Measurements from ENCODE around the gene FGFR1OP2.
"Not testable (repeated sequence)": the region's sequence is repeated elsewhere in the genome, so short reads cannot be mapped to it uniquely, and the experiment has no call there.

Gene FGFR1OP2

DNA sequence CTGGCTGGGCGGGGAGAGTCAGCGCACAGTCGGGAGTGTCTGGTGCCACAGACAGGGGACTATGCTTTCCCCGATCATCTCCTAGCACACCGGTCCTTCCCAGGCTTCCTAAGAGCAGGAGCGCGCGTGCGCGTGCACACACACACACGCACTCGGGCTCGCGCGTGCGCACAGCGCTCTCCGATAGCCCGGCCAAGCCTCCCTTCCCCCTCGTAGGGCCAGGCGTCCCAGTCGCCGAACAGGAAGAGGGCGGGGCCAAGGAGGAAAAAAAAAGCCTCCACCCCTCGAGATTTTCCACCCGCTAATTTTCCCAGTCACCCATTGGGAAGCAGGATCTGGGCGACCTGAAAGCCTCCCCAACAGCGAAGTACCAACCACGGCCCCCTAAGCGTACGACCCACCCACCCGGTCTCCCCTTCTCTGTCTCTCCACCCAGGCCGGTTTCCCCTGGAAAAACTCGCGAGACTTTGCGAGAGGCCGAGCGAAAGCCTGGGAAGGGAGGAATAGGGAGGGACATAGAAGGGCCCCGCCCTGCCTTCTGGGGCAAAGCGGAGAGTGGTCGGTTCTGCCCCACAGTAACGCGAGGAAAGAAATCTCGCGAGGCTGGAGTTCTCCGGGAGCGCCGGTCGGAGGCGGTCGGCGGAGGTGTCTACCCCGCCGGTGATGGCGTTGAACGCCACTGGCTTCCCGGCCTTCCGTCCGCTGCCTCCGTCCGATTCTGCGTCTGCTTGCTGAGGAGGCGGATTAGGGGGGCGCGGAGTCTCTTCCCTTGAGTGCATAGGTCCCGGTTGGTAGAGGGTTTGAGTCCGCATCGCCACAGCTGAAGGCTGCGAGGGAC lies at the start of gene FGFR1OP2, which contains the start of gene INTS13:
TSS of gene FGFR1OP2 (plus strand) at position 608 of the 838 bp plus-strand sequence. CDS start 15,689 bp downstream, outside the sequence.
TSS of gene INTS13 (minus strand) at position 119 of the 838 bp plus-strand sequence. CDS start 1,178 bp downstream, outside the sequence.
- DNase-seq, result peak; percentile 97

DNA sequence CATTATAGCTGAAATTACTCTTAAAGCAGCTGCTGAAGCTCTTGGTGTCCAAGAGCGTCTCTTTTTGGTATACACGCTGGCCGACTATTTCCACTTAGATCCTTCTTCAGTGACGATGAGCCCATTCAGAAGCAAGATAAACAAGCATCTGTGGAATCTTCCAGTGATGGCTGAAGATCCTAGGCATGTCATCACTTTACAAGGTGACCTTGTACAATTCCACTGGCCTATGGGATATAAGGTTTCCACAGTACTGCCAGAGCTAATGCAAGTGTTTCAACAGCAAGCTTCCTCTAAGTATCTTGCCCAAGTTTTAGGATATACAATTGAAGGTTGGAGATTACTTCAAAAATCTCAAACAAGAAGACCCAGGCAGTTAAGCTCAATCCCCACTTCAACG lies 47.5 kb upstream of the FGFR1OP2 start:
- no peak for DNase-seq

- no peak for DNase-seq
Measured at GRCh38 chr12:26891704-26892103, 46.6 kb upstream of the FGFR1OP2 start.

- DNase-seq, result no peak
Measured at GRCh38 chr12:26895672-26896071, 42.6 kb upstream of the FGFR1OP2 start.

DNA sequence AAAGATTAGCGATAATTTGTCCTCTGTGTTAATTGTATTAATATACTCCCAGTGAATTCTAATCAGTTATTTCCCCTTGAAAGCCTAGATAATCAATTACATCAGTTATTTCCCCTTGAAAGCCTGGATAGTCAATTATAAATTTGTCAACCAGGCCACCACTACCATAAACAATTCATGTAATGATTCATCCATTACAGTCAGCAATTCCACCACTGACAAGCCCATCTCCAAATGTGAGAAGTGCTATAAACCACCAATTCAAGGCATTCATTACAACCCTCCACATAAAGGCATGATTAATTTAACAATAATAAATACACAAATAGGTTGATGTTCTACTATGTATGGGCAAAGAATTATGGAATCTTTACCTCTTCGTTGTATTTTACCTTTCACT lies 41.4 kb upstream of the FGFR1OP2 start:
- DNase-seq, result no peak

DNA sequence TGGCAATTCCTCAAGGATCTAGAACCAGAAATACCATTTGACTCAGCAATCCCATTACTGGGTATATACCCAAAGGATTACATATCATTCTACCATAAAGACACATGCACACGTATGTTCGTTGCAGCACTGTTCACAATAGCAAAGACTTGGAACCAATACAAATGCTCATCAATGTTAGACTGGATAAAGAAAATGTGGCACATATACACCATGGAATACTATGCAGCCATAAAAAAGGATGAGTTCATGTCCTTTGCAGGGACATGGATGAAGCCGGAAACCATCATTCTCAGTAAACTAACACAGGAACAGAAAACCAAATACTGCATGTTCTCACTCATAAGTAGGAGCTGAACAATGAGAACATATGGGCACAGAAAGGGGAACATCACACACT lies 34.9 kb upstream of the FGFR1OP2 start:
- not testable (repeated sequence) for DNase-seq

GRCh38 chr12:26906024-26906423 lies 32.2 kb upstream of the FGFR1OP2 start:
- no peak for DNase-seq

GRCh38 chr12:26906704-26907103 lies 31.6 kb upstream of the FGFR1OP2 start:
- DNase-seq, result no peak

DNA sequence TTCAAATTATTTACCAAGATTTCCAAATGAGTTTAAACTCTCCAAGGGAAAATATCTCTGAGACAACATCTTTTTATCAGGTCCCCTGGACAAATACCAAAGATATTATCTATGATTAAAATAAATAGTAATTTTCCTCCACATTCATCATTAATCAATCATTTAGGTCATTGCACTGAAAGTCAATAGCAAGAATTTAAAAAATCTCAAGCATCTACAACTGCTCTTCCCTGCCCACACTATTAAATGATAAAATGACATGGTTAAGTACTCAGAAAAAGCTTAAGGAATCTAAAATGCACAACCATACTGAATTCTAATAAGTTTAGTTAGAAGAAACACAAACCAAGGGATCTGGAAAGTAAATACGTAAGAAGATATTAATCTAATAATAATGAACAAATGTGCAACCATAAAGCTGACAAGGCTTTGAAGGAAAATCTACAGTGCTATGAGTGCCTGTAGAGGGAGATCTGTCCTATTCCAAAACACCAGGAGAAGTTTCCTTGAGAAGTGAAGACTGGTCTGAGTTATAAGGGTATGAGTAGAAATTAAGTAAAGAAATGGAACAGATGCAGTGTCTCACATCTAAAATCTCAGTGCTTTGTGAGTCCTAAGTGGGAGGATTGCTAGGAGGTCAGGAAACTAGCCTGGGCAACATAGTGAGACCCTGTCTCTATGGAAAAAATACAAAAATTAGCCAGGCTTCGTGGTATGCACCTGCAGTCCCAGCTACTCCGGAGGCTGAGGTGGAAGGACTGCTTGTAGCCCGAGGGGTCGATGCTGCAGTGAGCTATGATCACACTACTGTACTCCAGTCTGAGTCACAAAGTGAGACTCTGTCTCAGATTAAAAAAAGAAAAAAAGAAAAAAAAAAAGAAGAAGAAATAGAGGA lies 19.7 kb upstream of the FGFR1OP2 start:
- DNase-seq, result no peak

- no peak for DNase-seq
Measured at GRCh38 chr12:26919216-26919555, 19.1 kb upstream of the FGFR1OP2 start.

- no peak for DNase-seq
Measured at GRCh38 chr12:26921886-26922285, 16.4 kb upstream of the FGFR1OP2 start.

DNA sequence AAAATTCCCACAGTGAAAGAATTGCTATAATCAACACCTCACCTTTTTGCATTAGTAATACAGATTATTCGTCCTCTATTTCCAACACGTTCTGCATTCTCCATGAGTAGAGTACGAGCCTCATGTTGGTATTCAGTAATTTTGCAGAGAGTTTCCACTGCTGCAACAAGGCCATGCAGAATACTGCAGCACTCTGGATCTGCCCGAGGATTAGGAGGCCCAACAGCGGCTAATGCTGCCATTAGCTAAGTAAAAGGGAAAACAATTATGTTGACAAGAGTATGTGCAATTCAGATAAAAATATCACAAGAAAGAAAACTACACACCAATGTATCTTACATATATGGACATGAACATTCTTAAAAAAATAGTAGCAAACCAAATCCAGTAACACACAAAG lies 9.6 kb upstream of the FGFR1OP2 start:
- no peak for DNase-seq

DNA sequence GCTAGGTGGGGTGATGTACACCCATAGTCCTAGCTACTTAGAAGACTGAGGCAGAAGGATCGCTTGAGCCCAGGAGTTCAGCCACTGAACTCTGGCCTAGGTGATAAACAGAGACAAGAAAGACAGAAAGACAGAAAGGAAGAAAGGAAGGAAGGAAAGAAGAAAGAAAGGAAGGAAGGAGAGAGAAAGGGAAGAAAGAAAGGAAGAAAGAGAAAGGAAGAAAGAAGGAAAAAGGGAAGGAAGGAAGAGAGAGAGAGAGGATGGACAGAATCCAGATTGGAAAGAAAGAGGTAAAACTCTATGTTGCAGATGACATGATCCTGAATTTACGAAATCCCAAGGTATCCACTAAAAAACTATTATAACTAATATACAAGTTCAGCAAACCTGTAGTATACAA lies 8.7 kb upstream of the FGFR1OP2 start:
- no peak for DNase-seq

GRCh38 chr12:26935636-26936378 lies 2.5 kb upstream of the FGFR1OP2 start:
- peak; percentile 11 for DNase-seq

DNA sequence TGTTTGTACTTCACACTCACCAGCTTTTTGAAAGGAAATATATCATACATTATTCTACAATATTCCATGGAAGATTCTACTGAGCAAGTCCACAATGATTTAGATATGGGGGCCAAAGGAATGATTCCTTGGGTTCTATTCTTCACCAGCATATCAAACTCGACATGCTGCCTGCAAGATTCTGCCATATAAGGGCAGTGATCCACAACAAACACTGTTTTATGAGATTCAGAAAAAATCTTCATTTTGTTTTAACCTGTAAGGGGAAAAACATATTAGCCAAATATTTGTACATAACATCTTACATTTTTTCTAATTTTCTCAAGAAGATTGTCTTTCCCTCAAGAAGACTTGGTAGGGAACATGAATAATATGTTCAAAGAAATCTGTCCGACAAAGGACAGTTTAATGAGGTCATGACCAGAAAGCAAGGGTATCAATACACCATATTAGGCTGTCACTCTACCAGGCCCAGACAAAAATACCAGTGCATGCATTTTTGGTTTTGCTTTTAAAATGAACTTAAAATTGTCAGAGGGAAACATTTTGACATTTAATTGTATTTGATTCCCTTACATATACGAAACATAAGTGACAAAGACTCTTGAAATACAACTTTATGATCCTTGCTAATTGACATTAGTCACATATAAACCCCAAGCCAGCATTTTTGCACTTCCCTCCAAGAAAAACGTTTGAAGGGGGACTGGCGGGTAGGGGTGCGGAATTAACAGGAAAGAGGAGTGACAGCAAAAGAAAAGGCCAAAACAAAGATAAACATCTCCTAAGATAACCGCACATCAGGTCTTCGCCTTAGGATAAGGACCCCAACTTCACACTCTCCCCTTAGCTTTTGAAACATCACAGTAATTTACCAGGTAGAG lies 1.5 kb upstream of the FGFR1OP2 start:
- DNase-seq, result peak; percentile 14

- DNase-seq, result no peak
Measured at GRCh38 chr12:26937443-26937862, 817 bp upstream of the FGFR1OP2 start.

DNA sequence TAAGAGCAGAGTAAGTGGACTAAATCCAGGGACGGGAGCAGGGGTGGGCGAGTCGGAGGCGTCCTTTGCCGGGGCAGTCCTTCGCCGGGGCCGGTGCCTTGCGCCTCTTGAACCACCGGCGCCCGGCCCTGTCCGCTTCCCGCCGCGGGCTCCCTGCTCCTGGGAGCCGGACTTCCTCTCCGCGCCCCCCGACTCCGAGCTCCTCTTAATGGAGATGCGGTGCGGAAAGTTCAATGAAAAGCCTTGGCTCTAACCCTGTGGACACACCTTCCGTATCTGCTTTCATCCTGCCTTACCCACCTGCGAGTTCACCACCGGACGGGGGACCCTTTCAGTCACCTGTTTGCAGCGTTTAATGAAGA lies 412 bp downstream of the FGFR1OP2 start:
- DNase-seq, result peak; percentile 36

DNA sequence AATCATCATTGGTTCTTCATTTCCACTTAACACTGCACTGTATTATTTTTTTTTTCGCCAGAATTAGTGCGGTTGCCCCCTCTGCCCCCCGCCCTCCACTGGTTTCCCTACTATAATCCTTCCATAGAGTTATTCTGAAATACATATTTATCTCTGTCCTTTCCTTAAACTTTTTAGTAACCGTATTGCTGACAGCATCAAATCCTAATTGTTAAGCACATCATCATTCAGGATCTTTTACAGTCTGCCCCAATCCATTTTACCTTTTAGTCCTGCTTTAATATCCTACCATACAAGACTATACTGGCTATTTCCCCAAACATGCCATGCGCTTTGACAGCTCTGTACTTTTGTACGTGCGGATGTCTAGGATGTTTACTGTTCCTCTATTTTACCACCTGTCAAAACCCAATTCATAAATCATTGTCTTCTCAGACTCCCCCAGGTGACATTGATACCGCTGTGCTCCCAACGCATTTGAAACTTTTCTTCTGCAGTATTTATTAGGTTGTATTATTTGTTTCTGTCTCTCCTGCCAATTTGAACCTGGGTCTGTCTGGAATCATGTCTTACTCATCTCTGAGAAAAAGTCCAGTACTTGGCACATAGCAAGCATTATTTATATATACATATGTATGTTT lies 1.0 kb downstream of the FGFR1OP2 start:
- DNase-seq, result no peak

DNA sequence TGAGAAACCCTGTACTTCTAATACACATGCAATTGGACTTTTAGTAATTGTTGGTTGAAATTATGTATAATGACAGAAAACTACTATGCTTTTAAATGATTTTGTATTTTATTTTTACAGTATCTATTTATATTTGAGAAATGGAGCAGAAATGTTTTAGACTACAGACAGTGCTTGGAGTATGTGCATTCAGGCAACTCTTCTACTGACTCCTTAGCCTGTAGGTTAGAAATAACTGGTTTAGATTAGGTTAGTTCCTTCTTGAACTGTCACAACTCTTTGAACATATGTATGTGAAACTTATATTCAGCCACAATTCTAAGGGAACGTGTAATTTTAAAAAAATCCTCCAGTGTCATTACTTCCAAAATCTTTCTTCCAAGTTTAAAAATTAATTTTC lies 1.7 kb downstream of the FGFR1OP2 start:
- no peak for DNase-seq

GRCh38 chr12:26940516-26941214 lies 2.4 kb downstream of the FGFR1OP2 start:
- peak; percentile 44 for DNase-seq

DNA sequence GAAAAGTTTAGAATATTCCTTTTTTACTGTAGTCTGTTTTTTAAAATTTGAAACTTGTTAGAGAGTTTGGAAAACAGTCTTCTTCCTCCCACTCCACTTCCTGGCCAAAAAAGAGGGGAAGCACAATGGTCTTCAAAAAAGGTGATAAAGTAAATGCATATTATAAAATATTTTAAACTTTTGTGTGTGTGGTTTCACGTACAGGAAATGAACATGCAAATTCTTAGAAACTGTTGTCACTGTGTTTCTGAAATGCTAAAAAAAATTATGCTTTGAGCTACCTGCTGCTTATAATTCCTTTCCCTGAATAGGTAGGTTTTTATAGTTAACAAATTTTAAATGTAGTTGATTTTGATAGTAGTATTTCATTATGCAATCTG lies 2.9 kb downstream of the FGFR1OP2 start:
- DNase-seq, result no peak

All from CD4-positive, alpha-beta T cell treated with Interleukin-6 for 4 hours (primary cell).